Activated B cell treated with CpG ODN at 0.5 μM for 24 hours (primary cell): Measurements from ENCODE around the gene ESYT1. TPM values are rescaled to one million over a fixed set of nuclear protein-coding genes. Genes with fewer than 3 reads are reported as not detected.
A peak's percentile ranks its signal among the peaks of the same experiment; 100 is the strongest.

Experiments
- ATAC-seq: fragments of 200-7000 bp; cut with Tn5 transposase; one replicate; pipeline ENCODE4 v1.10.0; 2021; ENCODE audit warnings: low read depth, mild to moderate bottlenecking, moderate library complexity
- CTCF ChIA-PET: fragments of 350-600 bp; sonication (Branson Sonifier 250); formaldehyde crosslinking; loops from one replicate; lab custom pipeline; 2021; ENCODE audit warnings: antibody characterized with exemption; lab: Charles Lee
- POLR2A ChIA-PET: fragments of 350-600 bp; sonication (Branson Sonifier 250); formaldehyde crosslinking; loops from one replicate; lab custom pipeline; 2021; ENCODE audit warnings: antibody characterized with exemption; lab: Charles Lee
- DNase-seq: peaks from one replicate; pipeline ENCODE4 v3.0.0; 2022
- H3K27ac Mint-ChIP-seq: one replicate; pipeline ENCODE4 v1.8.0; 2020; ENCODE audit warnings: mixed read lengths
- H3K27me3 Mint-ChIP-seq: one replicate; pipeline ENCODE4 v1.8.0; 2021; ENCODE audit warnings: mixed read lengths
- H3K36me3 Mint-ChIP-seq: one replicate; pipeline ENCODE4 v1.8.0; 2021; ENCODE audit warnings: low read depth, mixed read lengths
- H3K4me1 Mint-ChIP-seq: one replicate; pipeline ENCODE4 v1.8.0; 2021; ENCODE audit warnings: mixed read lengths
- H3K4me3 Mint-ChIP-seq: one replicate; pipeline ENCODE4 v1.8.0; 2020; ENCODE audit warnings: mild to moderate bottlenecking, mixed read lengths
- H3K9me3 Mint-ChIP-seq: one replicate; pipeline ENCODE4 v1.8.0; 2020; ENCODE audit warnings: mixed read lengths
- CTCF ChIP-seq: fragments of 200-600 bp; IDR thresholded peaks from one replicate; pipeline ENCODE4 v1.8.0; 2022; ENCODE audit warnings: antibody characterized with exemption, mild to moderate bottlenecking
- intact Hi-C: fragments of 100-400 bp; cut with micrococcal nuclease; formaldehyde crosslinking; loops from one replicate; pipeline ENCODE4 v1.15.1; 2024
- total RNA-seq: library from RNA; stranded (reverse); gene quantifications from 2 replicates; pipeline ENCODE4 v1.2.3, GENCODE V29; 2022

Gene ESYT1
- total RNA-seq, 1 donor from 2014 or later: 137 TPM

DNA sequence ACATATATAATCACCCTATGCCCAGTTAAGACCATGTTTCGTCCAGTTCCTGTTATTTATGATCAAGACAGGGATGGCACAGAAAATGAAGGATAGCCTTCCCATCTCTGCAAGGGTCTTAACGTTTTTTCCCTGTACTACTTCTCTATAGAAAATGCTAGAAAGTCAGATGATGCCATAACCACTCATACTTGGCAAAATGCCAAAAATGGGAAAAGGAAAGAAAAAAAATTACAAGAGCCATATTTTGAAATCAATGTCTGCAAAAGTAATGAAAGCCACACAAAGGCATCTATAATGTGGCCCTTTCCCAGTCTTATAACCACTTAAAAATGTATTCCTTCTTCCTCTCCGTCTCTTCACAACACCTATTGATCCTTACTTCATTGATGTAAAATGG, 22.5 kb downstream of the ESYT1 start:
- ChIA-PET CTCF (interaction anchor here (0.7 to 1.6 kb wide), 3 partner anchors 11 to 373 kb away, joined by 4 read pairs; no protein-coding TSS in a partner anchor), POLR2A (interaction anchor here (0.6 to 3.4 kb wide), 6 partner anchors 9 to 1305 kb away, joined by 3 to 80 read pairs (median 18); partner anchors contain the start of genes ESYT1, INHBE, PA2G4 and RPL41)
- Mint-ChIP-seq H3K4me3 (peak overlapping the region; percentile 46), H3K27me3 (no peaks in the 10 kb centered on the region), H3K9me3 (no peaks in the 10 kb centered on the region), H3K36me3 (peaks cover 13% of the 10 kb centered on the region), H3K27ac (peak overlapping the region; percentile 99), H3K4me1 (peaks cover 36% of the 10 kb centered on the region)
- TF ChIP-seq CTCF: no peak
- intact Hi-C loops: no loop called here
- ATAC-seq (no peak), DNase-seq (no peak)

GRCh38 chr12:56151672-56152131, 23.6 kb downstream of the ESYT1 start:
- ATAC-seq: peak; percentile 64
- Mint-ChIP-seq H3K4me1 (peaks cover 37% of the 10 kb centered on the region), H3K4me3 (peak overlapping the region; percentile 93), H3K27ac (peak overlapping the region; percentile 99), H3K9me3 (no peaks in the 10 kb centered on the region), H3K27me3 (no peaks in the 10 kb centered on the region), H3K36me3 (peaks cover 14% of the 10 kb centered on the region)
- peak; percentile 22 for TF ChIP-seq CTCF
- CTCF ChIA-PET: interaction anchor here (0.9 to 1.6 kb wide), 4 partner anchors 10 to 38 kb away, joined by 4 to 7 read pairs (median 4); partner anchors contain the start of genes SMARCC2 and ZC3H10
- peak; percentile 52 for DNase-seq
- intact Hi-C loops: loop anchor here (1.0 kb wide), 5 partner anchors 23 to 209 kb away; partner anchors contain the start of genes ESYT1, NABP2, PA2G4 and STAT2
- POLR2A ChIA-PET: interaction anchor here (0.6 to 3.4 kb wide), 25 partner anchors 10 to 507 kb away, joined by 3 to 80 read pairs (median 4); partner anchors contain the start of genes DNAJC14, ESYT1, GLS2 and PA2G4

DNA sequence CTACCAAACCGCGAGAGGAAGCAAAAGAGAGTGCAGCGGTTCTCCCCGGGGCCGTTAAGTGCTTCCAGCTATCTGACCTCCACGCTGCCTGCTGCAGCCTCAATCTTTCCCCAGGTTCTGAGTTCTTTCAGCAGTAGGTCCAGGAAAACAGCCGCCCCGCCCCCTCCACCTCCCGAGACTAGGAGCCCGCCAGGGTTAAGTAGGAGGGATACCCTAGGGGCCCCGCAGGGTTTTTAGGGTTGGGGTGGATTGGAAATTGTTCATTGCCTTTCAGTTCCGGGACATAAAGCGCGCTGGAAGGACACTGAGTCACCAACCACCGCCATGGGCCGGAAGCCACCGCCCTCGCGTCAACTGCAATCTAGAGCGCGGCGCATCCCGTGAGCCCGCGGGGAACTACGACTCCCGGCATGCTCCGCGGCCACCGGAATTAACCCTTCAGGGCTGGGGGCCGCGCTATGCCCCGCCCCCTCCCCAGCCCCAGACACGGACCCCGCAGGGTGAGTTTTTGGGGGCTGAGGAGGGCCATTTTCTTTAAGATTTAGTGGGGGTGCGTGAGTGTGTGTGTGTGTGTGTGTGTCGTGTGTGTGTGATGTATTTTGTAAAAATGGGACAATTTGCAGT, 24.2 kb downstream of the ESYT1 start, which contains the start of gene MYL6B:
Gene MYL6B, plus strand, starts transcription at position 456 of the 624 bp plus-strand sequence. CDS start 1,332 bp downstream, outside the sequence.
- ATAC-seq: peak; percentile 89
- TF ChIP-seq CTCF: no peak
- intact Hi-C loops: loop anchor here (1.0 kb wide), 5 partner anchors 24 to 208 kb away; partner anchors contain the start of genes ESYT1, NABP2, PA2G4 and STAT2
- Mint-ChIP-seq H3K4me1 (peaks cover 38% of the 10 kb centered on the region), H3K27ac (peak within 1 kb of the TSS; percentile 99), H3K4me3 (peak within 1 kb of the TSS; percentile 93), H3K27me3 (no peaks in the 10 kb centered on the region), H3K36me3 (peaks cover 15% of the 10 kb centered on the region), H3K9me3 (no peaks in the 10 kb centered on the region)
- peak; percentile 87 for DNase-seq
- POLR2A ChIA-PET: interaction anchor here (0.6 to 3.4 kb wide), 22 partner anchors 10 to 506 kb away, joined by 3 to 80 read pairs (median 4); partner anchors contain the start of genes ESYT1, GLS2, PA2G4 and RAB5B
- CTCF ChIA-PET: interaction anchor here (0.9 to 1.3 kb wide), 3 partner anchors 26 to 37 kb away, joined by 4 to 7 read pairs (median 4); partner anchors contain the start of genes SMARCC2 and ZC3H10

- intact Hi-C loops: loop anchor here (1.0 kb wide), 5 partner anchors 25 to 207 kb away; partner anchors contain the start of genes ESYT1, NABP2, PA2G4 and STAT2
- DNase-seq (no peak), ATAC-seq (no peak)
- Mint-ChIP-seq H3K4me3 (peak overlapping the region; percentile 93), H3K27ac (peak overlapping the region; percentile 99), H3K36me3 (peaks cover 18% of the 10 kb centered on the region), H3K4me1 (peaks cover 44% of the 10 kb centered on the region), H3K27me3 (no peaks in the 10 kb centered on the region), H3K9me3 (no peaks in the 10 kb centered on the region)
- no peak for TF ChIP-seq CTCF
- ChIA-PET POLR2A (interaction anchor here (1.6 to 3.4 kb wide), 4 partner anchors 24 to 49 kb away, joined by 10 to 80 read pairs (median 31); partner anchors contain the start of genes ESYT1, PA2G4, RPL41 and SMARCC2), CTCF (interaction anchor here (0.6 to 2.4 kb wide), 2 partner anchors 26 to 36 kb away, joined by 3 to 6 read pairs; partner anchors contain the start of gene SMARCC2)
Observed at GRCh38 chr12:56152756-56153677, 24.9 kb downstream of the ESYT1 start.
